Effector CD8-positive, alpha-beta T cell (primary cell): ENCODE measurements around the gene CLN3.
"Not testable (repeated sequence)": the region's sequence is repeated elsewhere in the genome, so short reads cannot be mapped to it uniquely, and the experiment has no call there.

Experiments used
- DNase-seq: peaks from one replicate; lab custom pipeline; 2025; lab: John Stamatoyannopoulos, UW

Gene CLN3

GRCh38 chr16:28513484-28514181 lies 21.8 kb upstream of the CLN3 start:
- DNase-seq = no peak

GRCh38 chr16:28511801-28512789 lies 20.2 kb upstream of the CLN3 start:
- DNase-seq = no peak

- no peak for DNase-seq
These were observed 19.2 kb upstream of the CLN3 start for GRCh38 chr16:28511031-28511430.

GRCh38 chr16:28505489-28506137 lies 13.7 kb upstream of the CLN3 start:
- no peak for DNase-seq

- no peak for DNase-seq
These were observed 13.0 kb upstream of the CLN3 start for GRCh38 chr16:28504707-28505404.

GRCh38 chr16:28503470-28504259 lies 11.8 kb upstream of the CLN3 start:
- no peak for DNase-seq

GRCh38 chr16:28502290-28502689 lies 10.4 kb upstream of the CLN3 start:
- DNase-seq = no peak

- DNase-seq = no peak
These were observed 9.7 kb upstream of the CLN3 start for GRCh38 chr16:28501258-28502232.

- DNase-seq = not testable (repeated sequence)
These were observed 8.8 kb upstream of the CLN3 start for GRCh38 chr16:28500476-28501180.

- no peak for DNase-seq
These were observed 8.0 kb upstream of the CLN3 start for GRCh38 chr16:28499854-28500253.

GRCh38 chr16:28498666-28499381 lies 7.0 kb upstream of the CLN3 start:
- no peak for DNase-seq

- no peak for DNase-seq
These were observed 6.2 kb upstream of the CLN3 start for GRCh38 chr16:28497861-28498599.

GRCh38 chr16:28497386-28497785 lies 5.5 kb upstream of the CLN3 start:
- DNase-seq = no peak

- no peak for DNase-seq
These were observed 5.0 kb upstream of the CLN3 start for GRCh38 chr16:28496844-28497243.

GRCh38 chr16:28495795-28496749 lies 4.2 kb upstream of the CLN3 start:
- DNase-seq = no peak

GRCh38 chr16:28495098-28495793 lies 3.4 kb upstream of the CLN3 start:
- no peak for DNase-seq
